Left ventricle myocardium inferior (tissue), 1 donor: Measurements from ENCODE around the gene PALM3. TPM values are rescaled to one million over a fixed set of nuclear protein-coding genes. Genes with fewer than 3 reads are reported as not detected.

Experiments
- DNase-seq: peaks from one replicate; pipeline ENCODE4 v3.0.0-alpha.2; 2020
- H3K27ac ChIP-seq: fragments of 200-600 bp; replicated peaks from 2 replicates; pipeline ENCODE4 v1.8.0; 2021
- H3K27me3 ChIP-seq: fragments of 200-600 bp; 2 replicates; pipeline ENCODE4 v1.8.0; 2021; ENCODE audit warnings: low read depth
- H3K36me3 ChIP-seq: fragments of 200-600 bp; 2 replicates; pipeline ENCODE4 v1.8.0; 2021
- H3K4me1 ChIP-seq: fragments of 200-600 bp; 2 replicates; pipeline ENCODE4 v1.8.0; 2021
- H3K4me3 ChIP-seq: fragments of 200-600 bp; 2 replicates; pipeline ENCODE4 v1.8.0; 2021; ENCODE audit warnings: mild to moderate bottlenecking, moderate library complexity
- H3K9me3 ChIP-seq: fragments of 200-600 bp; replicated peaks from 2 replicates; pipeline ENCODE4 v1.8.0; 2021
- intact Hi-C: fragments of 100-400 bp; cut with micrococcal nuclease; formaldehyde crosslinking; loops from one replicate; pipeline ENCODE4 v1.11.0; 2022
- total RNA-seq: library from RNA; stranded (reverse); fragmentation: NEBNext Ultra II Directional; extraction: Animal tissue kit (Norgen Biotek cat#: 25700); gene quantifications from one replicate; pipeline ENCODE4 v1.2.1, GENCODE V29; 2021
- TF ChIP-seq, protein P1 (sequence below): fragments of 200-600 bp; IDR thresholded peaks from 2 replicates; pipeline ENCODE4 v1.8.0; 2021; ENCODE audit warnings: antibody characterized with exemption, mild to moderate bottlenecking, borderline replicate concordance
- donor health status: DM: no; HTN: yes; CAD: no; lungs with severe emphysema.

The PALM3 gene
- total RNA-seq, 1 donor from 2014 or later, result 0.38 TPM

DNA sequence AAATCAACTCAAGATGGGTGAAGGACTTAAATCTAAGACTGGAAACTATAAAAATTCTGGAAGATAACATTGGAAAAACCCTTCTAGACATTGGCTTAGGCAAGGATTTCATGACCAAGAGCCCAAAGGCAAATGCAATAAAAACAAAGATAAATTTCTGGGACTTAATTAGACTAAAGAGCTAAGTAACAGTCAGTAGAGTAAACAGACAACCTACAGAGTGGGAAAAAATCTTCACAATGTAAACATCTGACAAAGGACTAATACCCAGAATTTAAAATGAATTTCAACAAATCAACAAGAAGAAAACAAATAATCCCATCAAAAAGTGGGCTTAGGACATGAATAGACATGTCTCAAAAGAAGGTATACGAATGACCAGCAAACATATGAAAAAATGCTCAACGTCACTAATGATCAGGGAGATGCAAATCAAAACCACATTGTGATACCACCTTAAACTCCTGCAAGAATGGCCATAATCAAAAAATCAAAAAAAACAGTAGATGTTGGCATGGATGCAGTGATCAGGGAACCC, 49.4 kb downstream of the PALM3 start:
- Histone ChIP-seq H3K27ac (no peak overlapping the region), H3K4me3 (no peak overlapping the region), H3K36me3 (no peaks in the 10 kb centered on the region), H3K9me3 (no peaks in the 10 kb centered on the region), H3K4me1 (no peaks in the 10 kb centered on the region), H3K27me3 (no peaks in the 10 kb centered on the region)
- TF ChIP-seq, protein P1, sequence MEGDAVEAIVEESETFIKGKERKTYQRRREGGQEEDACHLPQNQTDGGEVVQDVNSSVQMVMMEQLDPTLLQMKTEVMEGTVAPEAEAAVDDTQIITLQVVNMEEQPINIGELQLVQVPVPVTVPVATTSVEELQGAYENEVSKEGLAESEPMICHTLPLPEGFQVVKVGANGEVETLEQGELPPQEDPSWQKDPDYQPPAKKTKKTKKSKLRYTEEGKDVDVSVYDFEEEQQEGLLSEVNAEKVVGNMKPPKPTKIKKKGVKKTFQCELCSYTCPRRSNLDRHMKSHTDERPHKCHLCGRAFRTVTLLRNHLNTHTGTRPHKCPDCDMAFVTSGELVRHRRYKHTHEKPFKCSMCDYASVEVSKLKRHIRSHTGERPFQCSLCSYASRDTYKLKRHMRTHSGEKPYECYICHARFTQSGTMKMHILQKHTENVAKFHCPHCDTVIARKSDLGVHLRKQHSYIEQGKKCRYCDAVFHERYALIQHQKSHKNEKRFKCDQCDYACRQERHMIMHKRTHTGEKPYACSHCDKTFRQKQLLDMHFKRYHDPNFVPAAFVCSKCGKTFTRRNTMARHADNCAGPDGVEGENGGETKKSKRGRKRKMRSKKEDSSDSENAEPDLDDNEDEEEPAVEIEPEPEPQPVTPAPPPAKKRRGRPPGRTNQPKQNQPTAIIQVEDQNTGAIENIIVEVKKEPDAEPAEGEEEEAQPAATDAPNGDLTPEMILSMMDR, result no peak
- no peak for DNase-seq
- intact Hi-C loops, result no loop called here

DNA sequence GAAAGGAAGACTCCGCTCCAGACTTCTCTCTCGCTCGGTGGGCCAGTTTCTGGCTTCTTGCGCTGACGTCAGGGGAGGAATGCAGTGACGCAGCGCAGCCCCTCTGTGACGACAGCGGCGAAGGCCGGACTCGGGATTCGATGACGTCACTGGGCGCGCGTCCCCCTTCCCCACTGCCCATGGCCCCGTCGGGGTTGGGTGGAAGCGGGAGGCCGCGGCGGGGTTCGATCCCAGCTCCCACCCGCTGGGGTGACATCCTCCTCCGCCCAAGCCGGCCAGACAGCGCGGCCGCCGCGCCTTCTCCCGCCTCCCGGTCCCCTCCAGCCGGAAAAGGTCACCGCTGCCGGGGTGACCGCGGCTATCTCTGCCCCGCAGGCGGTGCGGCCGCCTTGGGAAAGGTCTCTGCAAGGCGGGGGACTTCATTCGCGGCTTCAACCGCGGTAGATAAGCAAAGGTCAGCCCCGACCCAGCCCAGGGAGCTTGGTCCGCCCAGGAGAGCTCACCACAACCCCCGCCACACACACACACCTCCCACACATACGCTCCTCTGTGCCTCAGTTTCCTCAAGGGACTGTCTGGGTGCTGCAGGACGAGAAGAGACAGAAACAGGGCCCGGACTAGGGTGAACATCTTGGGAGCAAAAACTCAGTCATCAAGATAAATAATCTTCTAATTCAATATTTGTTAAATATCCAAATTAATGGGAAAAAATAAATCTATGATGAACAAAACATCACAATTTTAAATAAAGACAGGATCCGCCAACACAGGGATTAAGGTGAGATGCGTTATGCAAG, 54.9 kb downstream of the PALM3 start:
- TF ChIP-seq, protein P1, result no peak
- peak; percentile 87 for DNase-seq
- intact Hi-C loops, result no loop called here

DNA sequence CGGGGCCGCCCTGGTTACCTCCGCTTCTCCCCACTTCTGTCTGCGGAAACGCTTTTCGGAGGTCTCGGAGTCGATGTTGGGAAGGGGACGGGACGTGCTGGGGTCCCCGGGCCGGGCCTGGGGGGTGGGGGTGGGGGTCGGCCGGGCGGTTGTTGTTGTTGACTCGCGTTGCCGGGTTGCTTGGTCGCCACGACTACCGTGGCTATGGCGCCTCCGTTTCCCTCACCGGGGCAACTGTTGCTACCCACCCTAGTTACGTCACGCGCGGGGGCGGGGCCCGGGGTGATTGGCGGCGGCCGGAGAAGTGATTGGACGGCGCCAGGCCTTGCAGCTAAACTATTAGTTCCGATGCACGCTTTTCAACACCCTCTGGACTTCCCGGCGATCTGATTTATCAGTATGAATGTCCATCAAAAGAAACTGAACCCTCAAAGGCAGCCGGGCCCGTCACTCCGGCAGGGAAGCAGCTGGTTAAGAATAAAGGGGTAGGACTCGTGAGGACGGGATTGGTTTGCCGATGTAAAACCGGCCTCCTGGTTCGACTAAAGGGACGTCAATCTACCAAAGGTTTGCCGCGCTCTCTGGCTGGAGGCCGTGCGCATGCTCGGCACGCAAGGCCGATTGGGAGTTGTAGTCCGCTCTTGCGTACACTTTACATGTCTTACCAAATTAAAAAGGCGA, 55.7 kb downstream of the PALM3 start, which contains the start of gene RFX1:
RFX1 (minus strand) TSS at position 236 of the 681 bp plus-strand sequence. CDS start 12,477 bp downstream, outside the sequence.
- Histone ChIP-seq H3K4me1 (peaks cover 54% of the 10 kb centered on the region), H3K36me3 (no peaks in the 10 kb centered on the region), H3K4me3 (peak within 1 kb of the TSS; percentile 81), H3K27me3 (no peaks in the 10 kb centered on the region), H3K9me3 (no peaks in the 10 kb centered on the region), H3K27ac (peak within 1 kb of the TSS; percentile 99)
- intact Hi-C loops, result no loop called here
- DNase-seq, result peak; percentile 100
- TF ChIP-seq, protein P1, result no peak

More for the DNA sequence above, 54.9 kb downstream of the PALM3 start:
- H3K9me3 ChIP-seq, result no peaks in the 10 kb centered on the region
- H3K36me3 ChIP-seq, result no peaks in the 10 kb centered on the region
- H3K27me3 ChIP-seq, result no peaks in the 10 kb centered on the region
- H3K27ac ChIP-seq, result peak overlapping the region; percentile 99
- H3K4me3 ChIP-seq, result peak overlapping the region; percentile 81
- peaks cover 48% of the 10 kb centered on the region for H3K4me1 ChIP-seq

DNA sequence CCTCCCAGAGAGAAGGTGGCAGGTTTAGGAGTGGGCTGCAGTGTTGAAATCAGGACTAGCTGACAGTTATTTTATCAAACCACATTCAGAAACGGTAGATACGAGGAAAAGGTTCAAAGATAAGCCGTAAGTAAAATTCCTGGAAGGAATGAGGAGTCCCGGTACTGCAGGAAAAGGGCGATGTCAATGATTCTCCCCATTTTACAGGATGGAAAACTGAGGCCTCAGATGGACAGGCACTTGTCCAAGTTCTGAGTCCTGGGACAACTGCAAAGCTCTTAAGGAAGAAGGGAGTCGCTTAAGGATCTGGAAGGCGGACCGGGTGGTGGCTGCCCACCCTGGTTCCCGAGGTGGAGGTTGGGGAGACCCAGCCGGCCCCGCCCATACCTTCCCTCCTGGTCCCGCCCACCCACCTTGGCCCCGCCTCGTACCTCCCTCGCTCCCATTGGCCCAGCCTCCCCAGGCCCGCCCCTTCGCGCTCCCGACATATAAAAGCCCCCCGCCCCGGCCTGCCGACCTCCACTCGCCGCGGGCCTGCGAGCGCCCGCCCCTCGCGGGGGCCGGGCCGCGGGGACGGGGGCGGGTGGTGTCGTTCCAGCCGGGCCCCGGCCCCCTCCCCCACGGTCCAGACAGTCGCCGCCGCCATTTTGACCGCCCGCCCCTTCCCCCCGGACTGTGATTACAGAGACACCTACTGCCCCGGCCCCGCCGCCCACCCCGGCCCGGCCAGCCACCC, 56.4 kb downstream of the PALM3 start:
- intact Hi-C loops, result no loop called here
- no peaks in the 10 kb centered on the region for H3K36me3 ChIP-seq
- peak overlapping the region; percentile 99 for H3K27ac ChIP-seq
- TF ChIP-seq, protein P1, result no peak
- H3K4me1 ChIP-seq, result peaks cover 60% of the 10 kb centered on the region
- no peaks in the 10 kb centered on the region for H3K9me3 ChIP-seq
- H3K27me3 ChIP-seq, result no peaks in the 10 kb centered on the region
- H3K4me3 ChIP-seq, result peak overlapping the region; percentile 81
- peak; percentile 93 for DNase-seq
